HG03039 (cell line): ENCODE measurements around the gene COMT.
"Not testable (repeated sequence)": the region's sequence is repeated elsewhere in the genome, so short reads cannot be mapped to it uniquely, and the experiment has no call there.

Source experiments
- ATAC-seq: cut with Tn5 transposase; IDR thresholded peaks from one replicate; pipeline ENCODE4 v1.9.1; 2021; ENCODE audit warnings: mild to moderate bottlenecking, moderate library complexity; ENCODE audit not compliant: unreplicated experiment

Gene COMT

DNA sequence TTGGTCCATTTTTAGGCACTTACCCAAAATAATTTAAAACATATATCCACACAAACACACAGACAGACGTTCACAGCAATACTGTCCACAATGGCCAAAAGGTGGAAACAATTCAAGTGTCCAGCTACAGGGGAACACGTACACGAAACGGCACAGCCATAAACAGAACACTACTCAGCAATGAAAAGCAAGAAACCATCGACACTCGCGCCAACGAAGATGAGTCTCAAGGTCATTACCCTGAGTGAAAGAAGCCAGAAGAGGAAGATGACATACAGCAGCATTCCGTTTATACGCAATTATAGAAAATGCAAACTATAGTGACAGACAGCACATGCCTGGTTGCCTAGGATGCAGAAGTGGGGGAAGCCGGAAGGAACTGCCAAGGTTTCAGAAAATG, 13.4 kb upstream of the COMT start:
- no peak for ATAC-seq

DNA sequence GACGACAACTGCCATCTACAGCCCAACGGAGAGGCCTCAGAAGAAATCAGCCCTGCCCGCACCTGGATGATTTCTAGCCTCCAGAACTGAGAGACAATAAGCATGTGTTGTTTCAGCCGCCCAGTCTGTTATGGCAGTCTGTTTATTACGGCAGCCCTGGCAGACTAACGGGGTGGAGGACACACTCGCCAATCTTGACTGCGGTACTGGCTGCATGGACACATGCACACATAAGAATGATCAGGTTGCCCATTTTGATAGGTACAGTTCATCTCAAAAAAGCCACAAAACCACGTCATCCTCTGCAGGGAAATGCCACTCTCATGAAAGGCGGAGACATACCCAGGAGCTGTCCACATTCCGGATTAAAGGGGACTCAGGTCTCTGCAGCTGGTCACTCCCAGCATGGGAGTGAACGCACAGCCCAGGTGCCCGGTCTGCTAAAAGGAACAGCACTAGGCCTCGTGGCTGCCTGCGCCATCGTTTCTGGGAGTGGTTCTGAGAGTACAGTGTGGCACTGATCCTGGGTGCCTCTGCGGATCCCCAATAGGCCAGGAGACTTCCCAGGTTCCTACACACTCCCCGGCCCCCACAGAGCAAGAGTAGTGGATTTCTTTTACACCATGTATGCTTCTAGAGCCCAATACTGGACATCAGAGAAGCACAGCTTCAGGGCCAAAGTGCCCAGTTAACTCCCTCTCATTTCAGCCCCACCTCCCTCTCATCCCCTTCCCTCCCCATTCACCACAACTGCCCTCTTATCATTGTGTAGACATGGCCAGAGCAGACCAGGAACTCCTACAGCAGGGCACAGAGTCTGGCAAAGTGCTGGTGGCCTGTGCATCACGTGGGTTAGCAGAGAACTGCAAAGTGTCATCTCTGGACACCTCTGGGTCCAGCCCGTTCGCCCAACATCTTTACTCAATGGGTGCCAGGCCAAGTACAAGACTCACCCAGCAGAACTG, 11.7 kb upstream of the COMT start:
- ATAC-seq: no peak

- no peak for ATAC-seq
These were observed 10.8 kb upstream of the COMT start for GRCh38 chr22:19930551-19931486.

GRCh38 chr22:19931514-19931913, 10.1 kb upstream of the COMT start:
- no peak for ATAC-seq

DNA sequence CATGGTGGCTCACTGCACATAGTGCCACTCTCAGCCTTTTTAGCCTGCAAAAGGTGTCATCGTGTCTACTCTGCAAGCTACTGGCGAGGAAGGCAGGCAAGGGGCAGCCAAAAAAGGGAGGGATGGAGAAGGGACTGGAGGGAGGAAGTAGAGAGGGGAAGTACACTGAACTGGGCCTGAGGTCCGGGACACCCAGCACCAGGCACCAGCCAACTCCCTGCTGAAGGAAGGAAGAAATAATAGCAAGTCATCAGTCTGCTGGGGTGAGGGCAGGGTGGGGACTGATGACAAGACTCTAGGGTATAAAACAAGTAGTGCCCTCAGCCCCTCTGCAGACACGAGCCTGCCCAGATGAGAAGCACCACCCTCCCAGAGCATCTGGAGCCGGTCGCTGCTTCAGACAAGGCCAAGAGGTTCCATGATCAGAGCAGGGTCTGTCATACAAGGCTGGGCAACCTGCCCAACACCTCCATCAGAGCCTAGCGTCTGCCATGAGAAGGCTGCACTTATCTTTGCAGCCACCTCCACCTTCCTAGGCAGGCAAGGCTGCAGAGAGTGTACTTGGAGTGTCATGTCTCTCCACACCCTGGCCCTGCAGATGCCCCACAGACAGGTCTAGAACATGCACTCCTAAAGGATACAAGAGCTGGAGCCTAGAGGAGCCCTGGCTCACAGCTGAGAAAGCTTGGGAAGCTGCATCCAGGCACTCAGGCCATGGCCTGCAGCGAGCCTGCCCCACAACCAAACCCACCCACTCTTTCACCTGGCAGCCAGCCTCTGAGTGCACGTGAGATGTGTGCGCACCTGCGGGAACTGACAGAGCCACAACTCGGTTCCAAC, 9.0 kb upstream of the COMT start:
- no peak for ATAC-seq

GRCh38 chr22:19933341-19934241, 8.0 kb upstream of the COMT start:
- no peak for ATAC-seq

GRCh38 chr22:19935123-19935718, 6.4 kb upstream of the COMT start:
- ATAC-seq: not testable (repeated sequence)

- no peak for ATAC-seq
These were observed 5.1 kb upstream of the COMT start for GRCh38 chr22:19936513-19936912.

- no peak for ATAC-seq
These were observed 3.7 kb upstream of the COMT start for GRCh38 chr22:19937616-19938473.

DNA sequence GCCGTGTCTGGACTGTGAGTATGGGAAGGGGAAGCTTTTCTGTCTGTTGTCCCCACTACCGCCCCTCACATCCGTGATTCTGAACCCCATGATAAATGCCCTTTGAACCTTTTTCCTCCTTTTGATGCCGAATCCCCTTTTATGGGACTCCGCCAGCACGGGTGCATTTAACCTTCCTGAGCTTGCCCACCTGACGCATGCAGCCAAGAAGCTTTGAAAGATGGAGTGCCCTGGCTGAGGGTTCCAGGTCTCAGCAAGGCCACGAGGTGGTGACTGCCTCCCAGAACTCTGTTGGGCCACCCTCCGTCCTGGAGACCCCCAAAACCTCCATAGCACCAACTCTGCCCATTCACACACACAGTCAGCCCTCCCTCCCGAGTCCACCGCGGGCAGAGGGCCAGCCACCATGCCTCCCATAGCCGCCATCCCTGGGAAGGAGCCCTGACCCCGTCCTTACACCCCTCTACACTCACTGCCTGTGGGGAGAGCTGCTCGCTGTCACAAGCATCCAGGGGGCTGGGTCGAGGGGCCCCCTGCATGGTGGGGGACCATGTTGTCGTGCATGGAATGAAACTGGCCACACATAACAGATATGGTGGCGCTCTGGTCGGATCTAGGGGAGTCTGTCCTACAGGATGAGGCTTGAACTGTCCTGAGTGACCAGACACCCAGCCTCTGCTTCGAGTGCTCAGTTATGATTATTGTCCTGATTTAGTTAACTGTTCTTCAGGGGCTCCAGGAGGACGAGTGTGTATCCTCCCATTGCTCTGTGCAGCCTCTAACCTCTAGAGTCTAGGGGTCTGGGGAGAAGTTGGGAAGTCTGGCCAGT, 822 bp upstream of the COMT start:
- ATAC-seq: no peak

DNA sequence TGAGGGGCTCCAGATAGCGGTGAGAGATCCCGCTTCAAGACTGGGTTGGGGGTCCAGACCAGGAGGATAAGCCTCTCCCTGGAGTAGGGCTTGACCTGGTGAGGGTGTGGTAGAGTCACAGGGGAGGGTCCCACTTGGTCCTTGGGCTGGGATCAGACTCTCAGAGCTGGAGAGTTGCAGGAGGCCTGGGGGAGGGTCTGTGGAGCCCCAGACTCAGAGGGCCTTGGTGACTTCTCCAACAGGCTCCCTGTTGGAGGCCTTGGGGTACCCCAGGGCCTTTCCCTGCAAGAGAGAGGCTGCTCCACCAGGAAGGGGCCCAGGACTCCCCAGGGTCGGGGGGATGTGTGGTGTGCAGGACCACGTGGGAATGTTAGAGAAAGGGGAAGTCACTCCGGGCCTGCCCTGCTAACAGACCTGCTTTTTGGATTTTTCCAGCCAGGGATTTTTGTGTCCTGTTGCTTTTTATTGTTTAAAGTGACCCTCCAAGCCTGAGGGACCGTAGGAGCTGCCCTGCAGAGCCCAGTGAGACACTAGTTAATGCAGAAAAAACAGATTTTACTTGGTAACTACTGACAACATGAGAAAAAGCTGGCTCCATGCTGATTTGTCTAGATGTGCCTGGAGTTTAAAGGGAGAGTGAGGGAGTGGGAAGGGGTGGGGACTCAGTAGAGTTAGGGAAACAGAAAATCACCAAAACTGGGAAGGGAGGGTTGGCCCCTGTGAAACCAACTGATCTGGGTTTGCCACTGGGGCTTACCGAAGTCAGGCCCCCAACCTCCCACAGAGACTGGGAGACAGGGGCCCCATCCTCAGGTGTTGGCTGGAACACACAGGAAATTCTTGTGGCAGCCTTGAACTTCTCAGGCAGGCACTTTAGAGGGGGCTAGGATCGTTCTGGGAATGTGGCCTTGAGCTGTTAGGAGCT, 847 bp downstream of the COMT start:
- no peak for ATAC-seq

GRCh38 chr22:19943082-19944026, 1.8 kb downstream of the COMT start:
- ATAC-seq: no peak

DNA sequence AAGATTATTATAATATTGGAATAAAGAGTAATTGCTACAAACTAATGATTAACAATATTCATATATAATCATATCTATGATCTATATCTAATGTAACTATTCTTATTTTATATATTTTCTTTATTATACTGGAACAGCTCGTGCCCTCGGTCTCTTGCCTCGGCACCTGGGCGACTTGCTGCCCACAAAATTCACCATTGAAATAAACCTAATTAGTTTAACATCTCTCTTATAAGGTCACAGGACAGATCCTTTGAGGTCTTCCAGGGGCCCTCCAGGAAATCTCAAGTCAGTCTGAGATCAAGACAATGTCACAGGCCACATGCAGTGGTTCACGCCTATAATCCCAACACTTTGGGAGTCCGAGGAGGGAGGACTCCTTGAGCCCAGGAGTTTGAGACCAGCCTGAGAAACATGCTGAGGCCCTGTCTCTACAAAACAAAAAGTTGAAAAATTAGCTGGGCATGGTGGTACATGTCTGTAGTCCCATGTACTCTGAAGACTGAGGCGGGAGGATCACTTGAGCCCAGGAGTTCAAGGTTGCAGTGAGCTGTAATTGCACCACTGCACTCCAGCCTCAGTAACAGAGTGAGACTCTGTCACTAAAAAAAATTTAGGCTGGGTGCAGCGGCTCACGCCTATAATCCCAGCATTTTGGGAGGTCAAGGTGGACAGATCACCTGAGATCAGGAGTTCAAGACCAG, 6.6 kb downstream of the COMT start:
- ATAC-seq: no peak

DNA sequence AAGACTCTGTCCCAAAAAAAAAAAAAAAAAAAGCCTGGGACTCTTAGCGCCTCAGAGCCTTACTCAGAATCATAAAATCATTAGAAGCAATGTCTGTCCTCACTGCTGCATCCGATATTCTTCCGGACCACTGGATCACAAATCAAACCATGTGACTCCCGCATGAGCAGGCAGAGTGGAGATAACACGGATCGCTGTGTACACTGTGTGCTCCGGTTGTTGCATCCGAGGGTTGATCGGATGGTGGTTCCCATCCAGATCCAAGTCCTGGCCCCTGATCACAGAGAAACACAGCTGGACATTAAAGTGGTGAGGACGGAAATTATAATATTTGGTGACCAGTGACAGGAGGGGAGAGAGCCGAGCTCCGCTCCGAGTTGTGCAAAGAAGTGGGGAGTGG, 9.8 kb downstream of the COMT start:
- no peak for ATAC-seq
